Sigmoid colon (tissue), 4 donors: Measurements from ENCODE around the gene AP4E1.

Experiments used
- EP300 ChIP-seq, 4 donors: sonication (generic); formaldehyde crosslinking; IDR thresholded peaks; one replicate each; pipeline ENCODE4 v1.6.1; 2017; ENCODE audit warnings: antibody characterized with exemption in 4 of 4
- TF ChIP-seq, protein P1 (sequence below), 4 experiments: fragments of 450-650 bp in 3 of 4; fragments of 200-600 bp in 1 of 4; IDR thresholded peaks; one replicate each; pipeline ENCODE4 v1.5.1; 2016 to 2019; ENCODE audit warnings: antibody characterized with exemption in 4 of 4, mild to moderate bottlenecking in 3 of 4, moderate library complexity in 2 of 4

- TF ChIP-seq, protein P1, sequence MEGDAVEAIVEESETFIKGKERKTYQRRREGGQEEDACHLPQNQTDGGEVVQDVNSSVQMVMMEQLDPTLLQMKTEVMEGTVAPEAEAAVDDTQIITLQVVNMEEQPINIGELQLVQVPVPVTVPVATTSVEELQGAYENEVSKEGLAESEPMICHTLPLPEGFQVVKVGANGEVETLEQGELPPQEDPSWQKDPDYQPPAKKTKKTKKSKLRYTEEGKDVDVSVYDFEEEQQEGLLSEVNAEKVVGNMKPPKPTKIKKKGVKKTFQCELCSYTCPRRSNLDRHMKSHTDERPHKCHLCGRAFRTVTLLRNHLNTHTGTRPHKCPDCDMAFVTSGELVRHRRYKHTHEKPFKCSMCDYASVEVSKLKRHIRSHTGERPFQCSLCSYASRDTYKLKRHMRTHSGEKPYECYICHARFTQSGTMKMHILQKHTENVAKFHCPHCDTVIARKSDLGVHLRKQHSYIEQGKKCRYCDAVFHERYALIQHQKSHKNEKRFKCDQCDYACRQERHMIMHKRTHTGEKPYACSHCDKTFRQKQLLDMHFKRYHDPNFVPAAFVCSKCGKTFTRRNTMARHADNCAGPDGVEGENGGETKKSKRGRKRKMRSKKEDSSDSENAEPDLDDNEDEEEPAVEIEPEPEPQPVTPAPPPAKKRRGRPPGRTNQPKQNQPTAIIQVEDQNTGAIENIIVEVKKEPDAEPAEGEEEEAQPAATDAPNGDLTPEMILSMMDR (IDR thresholded peaks at IDR 0.05), result no peak
- TF ChIP-seq EP300 (IDR thresholded peaks at IDR 0.05), result no peak
These were observed 36.2 kb downstream of the AP4E1 start for GRCh38 chr15:50944672-50945071.
